ENCODE measurements around the gene DAAM2.

GRCh38 chr6:39917329-39917728, 125.2 kb downstream of the DAAM2 start:
- TF ChIP-seq CTCF (IDR thresholded peaks at IDR 0.05) (no peak), POLR2AphosphoS5 (IDR thresholded peaks at IDR 0.05) (no peak), POLR2A (IDR thresholded peaks at IDR 0.05) (no peak)
